RWPE1 (cell line): ENCODE measurements around the gene PDZD2.

Source experiments
- CTCF ChIA-PET: fragments of 350-600 bp; sonication (Branson Sonifier 250); formaldehyde crosslinking; extraction: SDS; loops from one replicate; lab custom pipeline; 2021; lab: Yijun Ruan, JAX
- POLR2A ChIA-PET: fragments of 400-600 bp; formaldehyde crosslinking; extraction: SDS; loops from one replicate; lab custom pipeline; 2020; ENCODE audit warnings: antibody characterized with exemption; ENCODE audit not compliant: low non-redundant PET; lab: Yijun Ruan, JAX
- DNase-seq: peaks from one replicate; pipeline ENCODE4 v3.0.0; 2012; ENCODE audit warnings: low spot score
- H3K27ac ChIP-seq: fragments of 450-650 bp; 2 replicates; pipeline ENCODE4 v1.5.1; 2017
- TF ChIP-seq, protein P1 (sequence below): fragments of 450-650 bp; conservative IDR thresholded peaks from 2 replicates; pipeline ENCODE4 v1.5.1; 2017; ENCODE audit warnings: low read depth, mild to moderate bottlenecking

The PDZD2 gene

DNA sequence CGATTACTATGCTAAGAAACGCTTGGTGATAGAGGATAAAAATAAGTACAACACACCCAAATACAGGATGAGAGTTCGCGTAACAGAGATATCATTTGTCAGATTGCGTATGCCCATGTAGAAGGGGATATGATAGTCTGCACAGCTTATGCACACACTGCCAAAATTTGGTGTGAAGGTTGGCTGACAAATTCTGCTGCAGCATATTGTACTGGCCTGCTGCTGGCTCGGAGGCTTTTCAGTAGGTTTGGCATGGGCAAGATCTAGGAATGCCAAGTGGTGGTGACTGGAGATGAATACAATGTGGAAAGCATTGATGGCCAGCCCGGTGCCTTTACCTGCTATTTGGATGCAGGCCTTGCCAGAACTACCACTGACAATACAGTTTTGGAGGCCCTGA, 208.4 kb downstream of the PDZD2 start:
- ChIA-PET CTCF (no interaction called here), POLR2A (no interaction called here)

DNA sequence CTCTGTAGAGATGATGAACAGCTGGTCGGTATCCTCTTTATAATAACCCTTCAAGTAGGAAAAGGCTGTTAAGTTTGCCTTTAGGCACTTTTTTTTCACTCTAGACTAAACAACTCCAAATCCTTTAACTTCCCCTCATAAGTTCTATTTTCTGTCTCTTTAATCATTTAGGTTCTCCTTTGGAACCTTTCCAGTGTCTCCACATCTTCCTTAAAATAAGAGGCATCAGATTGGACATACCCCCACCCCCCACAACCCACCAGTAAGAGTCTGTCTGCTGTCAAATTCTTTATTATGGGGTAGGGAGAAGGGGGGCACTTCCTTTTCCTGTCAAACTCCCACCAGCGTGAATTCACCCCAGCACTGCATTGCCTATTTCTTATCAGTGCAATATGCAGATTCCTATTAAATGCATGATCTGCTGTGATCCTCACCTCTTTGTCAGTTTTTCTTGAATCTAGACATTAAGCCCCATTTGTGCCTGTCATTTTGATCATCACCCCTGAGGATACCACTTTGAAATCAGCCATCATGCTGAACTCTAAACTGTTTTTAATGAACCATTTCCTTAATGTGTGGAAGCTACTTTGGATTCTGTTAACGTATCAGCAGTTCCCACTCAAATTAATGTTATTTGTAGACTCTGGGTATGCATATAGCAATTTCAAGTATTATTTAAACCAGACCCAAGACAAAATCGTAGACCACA, 212.2 kb downstream of the PDZD2 start:
- POLR2A ChIA-PET, result no interaction called here

More for the DNA sequence above, 208.4 kb downstream of the PDZD2 start:
- H3K27ac ChIP-seq, result no peak overlapping the region
- no peak for DNase-seq
- TF ChIP-seq, protein P1, sequence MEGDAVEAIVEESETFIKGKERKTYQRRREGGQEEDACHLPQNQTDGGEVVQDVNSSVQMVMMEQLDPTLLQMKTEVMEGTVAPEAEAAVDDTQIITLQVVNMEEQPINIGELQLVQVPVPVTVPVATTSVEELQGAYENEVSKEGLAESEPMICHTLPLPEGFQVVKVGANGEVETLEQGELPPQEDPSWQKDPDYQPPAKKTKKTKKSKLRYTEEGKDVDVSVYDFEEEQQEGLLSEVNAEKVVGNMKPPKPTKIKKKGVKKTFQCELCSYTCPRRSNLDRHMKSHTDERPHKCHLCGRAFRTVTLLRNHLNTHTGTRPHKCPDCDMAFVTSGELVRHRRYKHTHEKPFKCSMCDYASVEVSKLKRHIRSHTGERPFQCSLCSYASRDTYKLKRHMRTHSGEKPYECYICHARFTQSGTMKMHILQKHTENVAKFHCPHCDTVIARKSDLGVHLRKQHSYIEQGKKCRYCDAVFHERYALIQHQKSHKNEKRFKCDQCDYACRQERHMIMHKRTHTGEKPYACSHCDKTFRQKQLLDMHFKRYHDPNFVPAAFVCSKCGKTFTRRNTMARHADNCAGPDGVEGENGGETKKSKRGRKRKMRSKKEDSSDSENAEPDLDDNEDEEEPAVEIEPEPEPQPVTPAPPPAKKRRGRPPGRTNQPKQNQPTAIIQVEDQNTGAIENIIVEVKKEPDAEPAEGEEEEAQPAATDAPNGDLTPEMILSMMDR, result no peak

DNA sequence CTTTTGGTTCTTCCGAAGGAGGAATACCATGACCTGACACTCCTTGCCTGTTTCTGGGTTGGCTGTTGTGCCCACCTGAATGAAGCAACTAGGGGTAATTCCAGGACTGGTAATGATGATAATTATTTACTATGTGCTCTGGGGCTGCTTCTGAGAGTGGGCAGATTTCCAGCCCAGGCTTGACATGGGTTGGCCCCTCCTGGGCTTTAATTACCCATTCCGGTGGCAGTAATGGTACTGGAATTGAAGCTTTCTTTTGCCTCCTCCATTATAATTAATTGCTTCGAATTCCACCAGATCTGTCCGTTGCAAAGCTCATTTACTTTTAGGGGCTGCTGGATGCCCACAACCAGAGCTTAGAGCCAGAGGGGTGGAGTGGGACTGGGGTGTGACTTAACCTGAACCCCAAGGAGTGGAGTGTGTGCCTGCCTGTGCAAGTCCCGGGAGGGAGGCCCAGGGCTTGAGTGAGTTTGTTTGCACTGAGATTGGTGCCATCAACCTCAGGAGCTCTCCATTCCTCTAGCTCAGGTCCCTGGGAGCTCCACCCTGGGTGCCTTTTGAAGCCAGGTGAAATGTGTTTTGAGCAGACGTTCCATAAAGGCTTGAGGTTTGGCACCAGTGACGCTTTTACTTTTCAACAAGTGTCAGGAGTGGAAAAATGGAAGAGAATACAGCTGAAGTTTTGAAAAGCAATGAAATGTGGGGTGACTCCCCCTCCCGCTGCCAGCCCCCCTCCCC, 214.6 kb downstream of the PDZD2 start:
- ChIA-PET POLR2A (no interaction called here), CTCF (interaction anchor here (0.6 to 2.6 kb wide), 5 partner anchors 29 to 240 kb away, joined by 3 to 21 read pairs (median 6); no protein-coding TSS in a partner anchor)
- TF ChIP-seq, protein P1, result no peak
- peak overlapping the region; percentile 95 for H3K27ac ChIP-seq
- DNase-seq, result peak; percentile 21

More for the DNA sequence above, 212.2 kb downstream of the PDZD2 start:
- H3K27ac ChIP-seq, result no peak overlapping the region
- CTCF ChIA-PET, result interaction anchor here (0.6 kb wide), 1 partner anchor 318 kb away, joined by 3 read pairs; no protein-coding TSS in a partner anchor
- no peak for DNase-seq
- TF ChIP-seq, protein P1, result no peak

DNA sequence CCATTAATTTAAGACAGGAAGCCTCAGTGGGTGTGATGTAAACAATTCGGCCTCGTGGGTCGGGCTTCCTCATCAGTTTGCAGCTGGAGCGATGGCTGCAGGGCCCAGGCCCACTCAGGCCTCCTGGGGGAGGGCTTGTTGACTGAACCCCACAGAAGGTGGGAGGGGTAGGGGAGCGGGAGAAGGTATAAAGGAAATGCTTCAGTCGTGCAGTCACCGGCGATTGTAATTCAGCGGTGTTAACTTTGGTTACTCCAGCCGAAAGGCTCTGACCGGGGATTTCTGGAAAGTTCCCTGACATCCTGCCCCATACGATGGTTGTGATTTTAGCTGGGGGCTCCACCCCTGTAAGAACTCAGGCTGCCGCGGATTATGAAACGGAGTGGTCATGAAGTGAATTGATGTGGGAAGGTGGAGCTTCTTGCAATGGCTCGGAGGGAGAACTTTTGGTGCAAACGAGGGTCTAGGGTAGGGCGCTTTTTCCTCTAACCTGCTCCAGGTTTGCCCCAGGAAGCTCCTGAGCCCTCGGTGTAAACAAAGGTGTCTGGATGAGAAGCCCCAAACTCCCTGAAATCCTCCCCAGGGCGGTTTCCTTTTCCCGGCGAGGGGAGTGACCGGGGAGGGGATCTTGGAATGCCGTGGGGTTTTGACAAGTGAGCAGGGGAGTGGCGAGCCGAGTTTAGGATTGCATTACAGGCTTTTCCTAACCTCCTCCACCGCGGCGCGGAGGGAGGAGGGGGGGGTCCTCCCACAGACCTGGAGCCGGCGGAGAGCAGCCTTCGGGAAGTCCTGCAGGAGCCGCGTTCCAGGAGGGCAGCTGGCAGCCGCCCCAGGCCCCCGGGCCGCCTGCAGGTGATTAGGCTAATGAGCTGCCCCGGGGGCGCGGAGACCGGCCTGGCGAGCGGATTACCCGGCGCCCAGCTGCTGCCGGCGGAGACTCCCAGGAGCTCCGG, 215.5 kb downstream of the PDZD2 start:
- TF ChIP-seq, protein P1, result no peak
- POLR2A ChIA-PET, result no interaction called here
- H3K27ac ChIP-seq, result peak overlapping the region; percentile 95
- CTCF ChIA-PET, result interaction anchor here (0.7 to 2.6 kb wide), 5 partner anchors 43 to 239 kb away, joined by 3 to 21 read pairs (median 9); no protein-coding TSS in a partner anchor
- peak; percentile 82 for DNase-seq

DNA sequence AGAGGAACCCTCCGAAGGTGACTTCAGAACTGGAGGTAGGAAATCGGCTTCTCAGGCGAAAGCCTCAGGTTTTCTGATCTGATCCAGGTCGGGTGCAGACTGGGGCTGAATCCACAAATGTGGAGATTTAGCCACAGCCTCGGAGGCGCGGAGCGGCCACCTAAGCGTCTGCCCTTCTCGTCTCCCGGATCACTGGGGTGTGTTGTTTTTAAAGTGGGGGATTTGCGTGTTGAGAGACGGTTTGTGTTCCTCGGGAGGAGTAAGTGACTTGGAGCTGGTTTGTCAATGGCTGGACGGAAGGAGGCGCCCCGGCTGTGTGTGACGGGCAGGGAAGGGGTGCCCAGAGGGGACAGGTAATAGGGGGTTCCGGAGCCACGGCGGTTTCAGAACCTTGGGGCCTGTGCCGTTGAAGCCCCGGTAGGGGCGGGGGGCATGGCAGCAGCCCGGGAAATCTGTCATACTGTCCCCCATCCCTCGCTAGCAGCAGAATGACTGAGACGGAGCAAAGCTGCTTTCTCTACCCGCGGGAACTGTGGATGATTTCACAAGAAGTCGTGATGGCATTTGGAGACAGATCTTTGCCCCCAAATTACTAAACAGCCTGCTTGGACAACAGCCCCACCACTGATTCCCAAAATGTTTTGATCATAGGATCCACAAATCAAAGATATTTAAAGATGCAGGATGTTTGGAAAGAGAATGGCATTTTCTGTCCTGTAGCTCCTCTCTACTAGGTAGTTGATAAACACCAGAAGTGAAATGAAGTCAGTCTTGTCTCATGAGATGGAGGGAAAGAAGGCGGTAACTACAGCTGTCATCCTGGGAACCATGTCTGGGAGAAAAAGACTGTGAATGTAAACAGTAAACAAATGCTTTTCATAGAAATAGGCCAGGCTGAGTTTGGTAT, 216.5 kb downstream of the PDZD2 start:
- H3K27ac ChIP-seq, result peak overlapping the region; percentile 95
- POLR2A ChIA-PET, result no interaction called here
- TF ChIP-seq, protein P1, result no peak; the same call in 1 of the 2 replicates
- peak; percentile 41 for DNase-seq
- CTCF ChIA-PET, result interaction anchor here (0.7 to 2.6 kb wide), 7 partner anchors 15 to 238 kb away, joined by 3 to 21 read pairs (median 6); no protein-coding TSS in a partner anchor
